HG03064 (cell line): ENCODE results near the gene CDK6.

Experiments used
- ATAC-seq: cut with Tn5 transposase; IDR thresholded peaks from one replicate; pipeline ENCODE4 v1.9.1; 2021; ENCODE audit warnings: low read depth; ENCODE audit not compliant: unreplicated experiment

Gene CDK6

DNA sequence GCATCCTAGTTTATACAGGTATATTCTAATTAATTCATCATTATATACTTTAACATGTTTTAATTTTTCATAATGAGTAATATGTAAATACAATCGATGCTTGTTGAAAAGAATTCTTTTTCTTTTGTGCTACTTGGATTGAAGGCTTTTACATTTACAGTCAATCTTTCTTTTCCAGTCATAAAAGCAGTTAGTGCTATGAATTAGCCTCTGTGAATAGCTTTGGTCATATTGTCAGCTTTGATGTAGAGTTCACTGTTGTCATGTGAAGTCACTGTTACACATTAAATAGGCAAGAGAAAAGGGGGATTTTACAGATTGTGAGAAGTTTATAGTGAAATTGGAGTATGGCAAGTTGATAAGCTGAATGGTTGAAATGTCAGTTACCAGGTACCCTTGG lies 142.9 kb downstream of the CDK6 start:
- ATAC-seq: no peak

DNA sequence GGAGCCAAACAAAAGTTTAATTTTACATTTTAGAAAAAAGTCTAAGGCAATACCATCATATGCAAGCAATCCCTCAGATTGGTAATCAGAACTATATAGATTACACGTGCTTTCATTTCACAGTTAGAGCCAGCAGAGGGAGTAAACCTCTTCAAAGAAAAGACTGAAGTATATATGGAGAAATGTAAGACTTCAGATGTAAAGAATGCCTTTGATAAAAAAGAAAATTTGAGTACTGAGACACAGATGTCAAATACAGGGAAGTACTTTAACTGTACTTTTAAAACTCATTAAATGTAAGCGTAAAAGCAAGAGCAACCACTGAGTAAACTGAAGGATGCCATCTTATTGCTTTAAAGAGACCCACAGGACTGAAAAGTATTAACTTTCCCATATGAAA lies 144.8 kb downstream of the CDK6 start:
- ATAC-seq: peak; percentile 85

DNA sequence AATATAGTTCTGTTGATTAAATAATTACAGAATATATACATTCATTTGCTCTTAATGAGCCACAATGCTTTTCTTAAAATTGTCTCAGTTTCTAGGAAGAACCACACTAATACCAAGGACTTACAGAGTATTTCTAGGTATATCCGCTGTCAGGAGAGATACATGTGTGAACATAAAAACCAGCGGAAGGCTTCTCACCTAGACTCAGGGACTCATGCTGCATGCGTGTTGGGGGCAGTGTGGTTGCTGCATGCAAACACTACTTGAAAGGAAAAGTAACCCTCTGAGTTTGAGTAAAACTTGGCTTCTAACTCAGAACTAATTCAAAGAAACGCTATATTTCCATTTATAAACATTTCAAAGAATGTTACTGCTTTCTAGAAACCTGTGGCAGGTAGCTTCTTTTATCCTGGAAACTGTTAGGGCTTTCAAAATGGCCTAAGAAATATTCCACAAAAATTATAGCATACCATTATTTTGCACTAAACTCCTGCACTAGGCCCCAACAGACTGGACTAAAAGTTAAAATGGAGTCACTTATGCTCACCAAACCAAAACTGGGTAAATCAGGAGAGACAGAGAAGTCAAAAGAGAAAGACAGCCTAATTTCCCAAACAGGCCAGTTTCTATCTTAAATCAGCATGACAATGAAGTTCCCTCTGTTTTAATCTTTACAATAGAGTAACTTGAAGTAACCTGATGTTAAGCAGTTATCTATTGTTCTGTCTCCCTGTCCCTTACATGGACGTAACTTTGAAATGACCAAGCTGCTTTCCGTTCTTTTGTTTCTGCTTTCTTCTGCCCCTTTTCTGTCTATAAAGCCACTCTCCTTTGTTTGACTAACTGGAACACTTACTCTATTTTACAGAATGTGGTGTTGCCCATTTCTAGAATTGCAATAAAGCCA lies 151.0 kb downstream of the CDK6 start:
- no peak for ATAC-seq

DNA sequence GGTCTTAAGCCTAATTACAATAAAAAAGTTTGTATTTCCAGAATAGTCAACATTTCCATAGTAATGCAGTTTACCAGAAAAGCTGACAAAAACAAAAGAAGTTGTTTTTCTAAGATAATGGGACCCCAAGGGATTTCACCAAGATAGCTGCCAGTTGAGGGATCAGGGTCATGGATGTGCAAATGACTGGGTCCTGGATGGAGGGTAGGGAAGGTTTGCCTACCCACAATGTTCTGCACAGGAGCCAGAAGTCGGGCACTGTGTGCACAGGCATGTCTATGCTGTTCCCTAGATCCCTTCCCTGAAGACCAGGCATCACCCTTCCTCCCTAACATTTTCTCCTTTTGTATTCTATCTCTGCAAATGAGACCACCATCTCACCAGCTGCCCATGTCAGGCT lies 152.1 kb downstream of the CDK6 start:
- ATAC-seq: no peak

DNA sequence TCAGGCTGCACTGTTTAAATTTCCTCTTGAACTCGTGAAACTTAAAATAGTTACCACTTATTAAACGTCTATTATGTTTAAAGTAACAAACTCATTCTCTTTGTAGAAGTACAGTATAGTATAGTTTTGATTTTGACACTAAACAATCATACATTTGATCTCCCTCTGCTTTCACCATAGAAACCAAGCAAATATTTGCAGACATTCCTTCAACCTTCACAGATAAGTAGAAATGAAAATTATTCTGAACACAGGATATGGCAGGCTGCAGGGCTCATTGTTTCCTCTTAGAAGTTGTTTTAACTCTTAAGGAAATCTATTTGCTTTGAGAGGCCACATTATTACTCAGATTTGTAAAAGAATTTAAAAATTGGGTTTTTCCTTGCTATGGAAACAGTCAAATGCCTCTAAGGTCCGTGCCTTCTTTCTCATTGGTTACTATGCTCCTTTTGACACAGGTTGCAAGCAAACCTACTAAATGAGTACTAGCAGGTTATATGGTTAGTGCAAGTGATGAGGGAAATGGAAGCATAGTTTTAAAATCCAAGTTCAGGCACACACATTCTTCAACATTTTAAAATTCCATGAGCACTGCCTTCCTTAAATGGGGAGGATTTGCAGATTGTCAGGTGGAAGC lies 153.4 kb downstream of the CDK6 start:
- ATAC-seq: no peak

DNA sequence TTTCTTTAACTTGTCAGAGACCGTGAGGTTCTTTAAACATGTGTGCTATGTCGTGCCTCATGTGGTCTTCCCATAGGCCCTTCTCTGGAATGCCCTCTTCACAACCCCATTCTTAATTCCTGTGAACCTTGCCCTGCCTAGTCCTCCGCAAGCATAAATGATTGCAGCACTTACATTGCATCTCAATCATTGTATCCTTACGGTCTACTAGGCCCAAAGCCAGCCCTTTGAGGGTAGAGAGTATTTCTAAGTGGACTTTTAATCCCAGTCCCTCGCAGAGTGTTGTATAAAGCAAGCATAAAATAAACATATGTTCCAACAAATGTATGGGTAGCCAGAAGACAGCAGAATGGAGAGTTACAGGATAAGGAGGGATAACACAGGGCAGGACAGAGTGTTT lies 154.0 kb downstream of the CDK6 start:
- no peak for ATAC-seq

DNA sequence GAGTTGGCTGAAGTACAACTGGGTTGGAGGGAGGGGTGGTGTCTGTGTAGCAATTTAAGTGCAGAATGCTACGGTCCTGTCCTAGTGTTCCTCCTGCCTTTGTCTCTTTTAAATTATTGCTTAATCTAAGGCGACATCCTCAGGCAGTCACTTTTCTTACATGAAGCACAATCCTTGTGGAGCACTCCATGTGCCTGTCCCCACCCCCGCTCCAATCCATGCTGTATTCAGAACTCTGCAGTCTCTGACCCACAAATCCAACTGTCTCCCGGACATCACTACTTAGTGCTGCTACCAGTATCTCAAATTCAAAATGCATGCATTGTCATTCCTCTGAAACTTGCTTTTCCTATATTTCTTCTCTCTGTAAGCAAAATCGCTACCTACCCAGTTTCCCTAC lies 154.7 kb downstream of the CDK6 start:
- no peak for ATAC-seq

DNA sequence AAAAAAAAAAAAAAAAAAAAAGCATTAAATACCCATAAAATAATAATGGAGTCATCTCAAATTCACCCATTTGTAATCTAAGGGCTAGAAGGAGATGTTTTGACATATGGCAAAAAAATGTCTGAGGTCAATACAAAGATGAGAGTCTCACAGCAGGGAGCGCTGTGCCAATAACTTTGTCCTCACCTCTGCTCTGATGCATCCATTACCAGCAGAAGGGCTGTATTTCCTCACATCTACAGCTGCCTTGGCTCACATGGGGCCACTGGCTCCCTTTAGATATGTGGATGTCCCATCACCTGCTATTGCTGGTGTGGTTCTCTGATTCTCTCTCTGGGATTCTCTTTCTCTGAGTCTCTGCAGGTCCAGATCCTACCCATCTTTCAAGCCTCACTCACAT lies 155.9 kb downstream of the CDK6 start:
- no peak for ATAC-seq

DNA sequence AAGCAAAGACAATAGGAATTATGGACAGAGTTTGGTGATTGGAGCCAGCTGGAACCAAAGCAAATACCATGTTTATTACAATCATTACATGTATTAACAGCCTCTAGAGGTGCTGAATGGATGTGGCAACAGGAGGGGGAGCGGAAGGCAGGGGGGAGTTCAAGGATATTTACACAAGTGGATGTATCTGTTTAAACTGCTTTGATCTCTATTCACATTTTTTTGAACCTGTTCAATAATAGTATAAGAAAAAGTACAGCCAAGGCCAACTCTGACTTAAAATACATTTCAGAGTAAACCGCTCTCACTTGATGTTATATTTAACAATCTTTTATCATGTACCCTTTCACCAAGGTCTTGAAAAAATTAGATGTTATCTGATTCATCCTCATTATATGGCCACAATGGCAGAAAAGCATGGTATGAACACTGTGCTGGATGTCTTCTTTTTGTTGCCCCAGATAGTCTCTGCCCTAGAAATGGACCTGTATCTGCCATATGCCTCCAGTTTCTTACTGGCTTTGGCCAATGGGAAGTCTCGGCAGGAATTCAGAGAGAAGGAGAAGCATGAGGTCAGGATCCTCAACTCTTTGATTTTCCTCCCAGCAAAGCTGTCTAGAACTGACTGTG lies 158.0 kb downstream of the CDK6 start:
- no peak for ATAC-seq

DNA sequence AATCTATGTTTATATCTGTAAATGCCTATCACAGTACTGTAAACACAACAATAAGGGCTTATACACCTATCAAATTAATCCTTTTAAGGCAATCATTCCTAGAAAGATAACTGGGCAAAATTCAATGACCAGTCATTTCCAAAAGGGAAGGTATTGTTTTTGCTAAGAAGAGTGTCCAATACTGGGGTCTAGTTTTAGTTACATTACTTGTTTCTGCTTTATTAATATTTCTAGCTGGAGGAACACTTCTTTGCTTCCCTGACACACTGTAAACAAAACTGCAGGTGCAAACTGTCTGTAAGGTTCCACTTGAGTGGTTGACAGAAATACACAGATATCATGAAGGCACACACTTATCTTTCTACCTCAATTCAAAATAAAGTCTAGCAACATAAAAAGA lies 162.0 kb downstream of the CDK6 start:
- ATAC-seq: peak; percentile 60

DNA sequence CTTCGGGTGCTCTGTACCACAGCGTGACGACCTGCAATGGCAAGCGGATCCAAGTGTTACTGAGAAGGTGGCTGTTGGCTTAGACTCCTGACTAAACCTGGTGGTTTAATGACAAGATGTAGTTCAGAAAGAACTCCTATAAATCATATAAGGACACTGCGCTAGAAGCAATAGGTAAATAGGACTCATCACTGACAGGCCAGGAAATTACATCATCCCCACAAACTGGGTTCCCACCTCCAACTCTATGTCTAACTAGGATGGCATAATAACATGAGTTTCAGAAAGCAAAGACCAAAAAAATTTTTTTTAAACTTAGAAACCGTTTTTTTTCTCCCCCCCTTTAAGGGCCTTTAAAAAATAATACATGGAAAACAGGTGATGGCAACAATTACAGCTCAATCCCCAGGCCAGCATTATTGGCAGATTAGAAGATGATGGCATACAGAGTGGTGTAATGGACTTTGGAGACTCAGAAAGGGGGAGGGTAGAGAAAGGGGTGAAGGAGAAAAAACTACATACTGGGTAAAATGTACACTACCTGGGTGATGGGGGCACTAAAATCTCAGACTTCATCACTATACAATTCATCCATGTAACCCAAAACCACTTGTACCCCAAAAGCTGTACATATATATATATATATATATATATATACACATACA lies 164.7 kb downstream of the CDK6 start:
- ATAC-seq: no peak

DNA sequence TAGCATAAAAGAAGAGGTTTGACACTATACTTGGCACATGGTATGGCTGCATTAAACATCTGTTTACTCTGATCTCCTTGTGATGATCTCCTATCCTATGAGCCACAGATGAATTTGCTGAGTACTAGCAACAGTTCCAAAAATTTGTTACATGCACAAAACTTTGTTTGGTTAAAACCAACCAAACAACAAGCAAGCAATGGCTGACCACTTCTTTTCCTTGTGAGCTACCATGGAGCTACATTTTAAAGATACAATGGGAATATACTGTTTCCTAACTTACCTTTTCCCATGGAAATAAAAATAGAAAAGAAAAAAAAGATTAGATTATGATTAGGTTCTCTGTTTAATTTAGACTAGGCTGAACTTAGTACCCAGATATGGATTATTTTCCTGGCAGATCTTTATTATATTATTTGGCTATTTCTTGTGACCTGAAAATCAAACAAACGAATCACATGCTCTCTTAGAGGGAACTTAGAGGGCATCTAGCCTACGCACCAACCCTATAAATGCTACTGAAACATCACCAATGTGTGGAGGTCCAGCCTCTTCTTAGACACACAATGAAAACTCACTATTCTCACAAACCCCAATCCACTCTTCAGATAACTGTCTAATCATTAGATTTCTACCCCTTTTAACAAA lies 166.0 kb downstream of the CDK6 start:
- no peak for ATAC-seq

DNA sequence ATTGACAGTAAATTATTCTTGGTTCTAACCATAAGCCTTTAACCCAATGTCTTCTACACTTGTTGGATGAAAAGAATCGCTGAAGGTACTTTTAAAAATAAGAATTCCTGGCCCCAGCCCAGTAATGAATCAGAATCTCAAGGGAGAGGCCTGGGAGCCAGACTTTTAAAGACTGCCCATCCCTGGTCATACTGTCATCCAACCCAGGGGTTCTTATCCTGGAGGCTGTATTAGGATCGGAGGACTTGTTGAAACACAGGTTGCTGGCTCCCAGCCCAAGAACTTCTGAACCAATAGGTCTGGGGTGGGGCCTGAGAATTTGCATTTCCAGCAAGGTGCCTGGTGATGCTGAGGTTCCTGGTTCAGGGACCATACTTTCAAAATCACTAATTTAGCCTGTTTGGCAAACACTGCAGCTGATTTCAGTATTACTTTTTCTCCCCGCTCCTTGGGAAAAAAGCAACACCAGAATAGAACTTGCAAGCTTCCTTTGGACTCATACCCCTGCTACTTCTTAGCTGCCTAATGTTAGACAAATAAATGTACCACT lies 166.7 kb downstream of the CDK6 start:
- ATAC-seq: no peak

DNA sequence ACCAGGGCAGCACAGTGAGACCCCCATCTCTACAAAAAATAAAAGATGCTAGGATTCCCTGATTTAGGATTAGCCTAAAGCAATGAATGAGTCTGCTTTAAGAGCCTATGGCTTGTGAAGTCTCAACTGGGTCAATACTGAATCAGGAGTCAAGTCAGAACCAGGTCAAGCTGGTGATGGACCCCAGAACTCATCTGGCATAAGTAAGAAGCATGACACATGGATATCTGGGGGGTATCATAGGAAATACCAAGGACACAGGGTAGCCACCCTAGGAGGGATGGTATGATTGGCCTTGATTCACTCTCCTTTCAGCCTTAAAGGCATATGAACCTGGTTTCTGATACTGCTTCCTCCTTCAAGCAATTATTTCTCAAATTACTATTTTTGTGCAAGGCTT lies 167.8 kb downstream of the CDK6 start:
- ATAC-seq: no peak

DNA sequence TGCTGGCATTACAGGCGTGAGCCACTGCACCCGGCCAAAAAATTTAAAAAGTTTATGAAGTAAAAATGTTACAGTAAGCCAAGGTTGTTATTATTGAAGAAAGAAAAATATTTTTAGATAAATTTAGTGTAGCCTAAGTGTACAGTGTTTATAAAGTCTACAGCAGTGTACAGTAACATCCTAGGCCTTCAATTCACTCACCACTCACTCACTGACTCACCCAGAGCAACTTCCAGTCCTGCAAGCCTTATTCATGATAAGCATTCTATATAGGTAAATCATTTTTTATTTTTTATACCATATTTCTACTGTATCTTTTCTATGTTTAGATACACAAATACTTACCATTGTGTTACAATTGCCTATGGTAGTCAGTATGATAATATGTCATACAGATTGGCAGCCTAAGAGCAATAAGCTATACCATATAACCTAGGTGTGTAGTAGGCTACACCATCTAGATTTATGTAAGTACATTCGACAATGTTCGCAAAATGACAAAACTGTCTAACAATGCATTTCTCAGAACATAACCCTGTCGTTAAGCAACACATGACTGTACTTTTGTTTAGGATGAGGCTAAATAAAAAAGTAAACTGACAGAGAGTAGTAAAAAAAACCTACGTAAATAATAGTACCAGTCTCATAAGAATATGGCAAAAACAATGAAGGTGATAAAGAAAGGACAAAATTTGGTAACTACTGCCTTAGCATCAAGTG lies 168.4 kb downstream of the CDK6 start:
- no peak for ATAC-seq

DNA sequence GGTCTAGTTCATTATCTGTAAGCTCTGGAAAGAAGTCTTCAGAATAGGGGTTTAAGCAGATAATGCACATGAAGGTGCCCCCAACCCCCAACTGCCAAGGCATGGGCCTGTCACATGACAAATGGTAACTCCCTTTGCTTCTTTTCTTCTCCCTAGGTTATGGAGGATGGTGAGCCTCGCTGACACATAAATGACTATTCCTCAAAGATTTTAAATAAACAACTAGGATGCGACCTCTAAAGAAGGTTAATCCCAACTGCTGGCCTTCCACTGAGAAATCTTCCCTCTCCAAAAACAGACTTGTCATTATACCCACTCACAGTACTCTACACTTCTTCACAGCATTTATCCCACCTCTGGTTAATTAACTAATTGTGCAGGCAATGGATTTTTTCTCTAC lies 170.4 kb downstream of the CDK6 start:
- no peak for ATAC-seq

DNA sequence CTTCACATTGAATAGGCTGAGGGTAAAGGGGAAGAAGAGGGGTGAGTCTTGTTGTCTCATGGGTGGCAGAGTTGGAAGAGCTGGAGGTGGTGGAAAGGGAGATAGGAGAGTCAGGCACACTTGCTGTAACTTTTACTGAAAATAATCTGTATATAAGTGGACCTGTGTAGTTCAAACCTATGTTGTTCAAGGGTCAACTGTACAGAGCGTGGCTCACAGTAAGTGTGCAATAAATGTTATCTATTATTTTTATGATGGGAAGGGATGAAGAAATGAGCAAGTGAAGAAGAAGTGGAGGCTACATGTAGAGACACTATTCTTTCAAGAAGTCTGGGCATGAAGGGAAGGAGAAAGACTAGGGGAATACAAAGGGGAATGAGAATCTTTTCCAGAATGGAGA lies 174.7 kb downstream of the CDK6 start:
- ATAC-seq: no peak

DNA sequence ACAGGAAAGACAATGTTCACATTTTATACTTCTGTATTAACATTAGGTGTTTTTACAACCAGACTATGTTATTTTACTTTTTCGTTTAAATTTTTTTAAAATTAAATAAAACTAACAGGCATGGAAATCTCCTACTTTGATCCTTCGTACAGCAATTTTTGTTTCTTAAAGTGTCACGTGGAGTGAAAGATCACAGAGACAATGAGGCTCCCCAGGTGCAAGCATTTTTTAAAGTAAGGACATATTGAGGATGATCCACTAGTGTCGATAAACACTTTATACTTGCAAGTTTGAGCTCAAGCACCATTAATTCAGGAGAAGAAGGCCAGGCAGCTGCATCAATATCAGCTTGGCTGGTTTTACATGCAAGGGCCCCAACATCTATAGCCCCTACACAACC lies 177.7 kb downstream of the CDK6 start:
- no peak for ATAC-seq

DNA sequence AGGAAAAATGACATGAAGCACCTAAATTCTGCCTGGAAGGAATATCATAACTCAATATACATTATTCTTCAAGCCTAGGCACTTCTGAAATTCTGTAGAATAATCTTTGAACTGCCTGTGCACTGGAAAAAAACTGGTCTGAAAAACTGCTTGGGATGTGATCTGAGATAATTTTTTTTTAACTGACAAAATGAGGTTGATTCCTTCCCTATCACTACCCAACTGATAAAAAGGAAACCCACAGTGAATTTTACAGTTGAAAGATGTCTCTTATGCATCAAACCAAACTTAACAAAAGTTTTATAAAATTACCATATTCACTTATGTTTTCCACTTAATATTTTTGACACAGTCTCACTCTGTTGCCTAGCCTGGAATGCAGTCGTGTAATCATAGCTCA lies 179.0 kb downstream of the CDK6 start:
- no peak for ATAC-seq

DNA sequence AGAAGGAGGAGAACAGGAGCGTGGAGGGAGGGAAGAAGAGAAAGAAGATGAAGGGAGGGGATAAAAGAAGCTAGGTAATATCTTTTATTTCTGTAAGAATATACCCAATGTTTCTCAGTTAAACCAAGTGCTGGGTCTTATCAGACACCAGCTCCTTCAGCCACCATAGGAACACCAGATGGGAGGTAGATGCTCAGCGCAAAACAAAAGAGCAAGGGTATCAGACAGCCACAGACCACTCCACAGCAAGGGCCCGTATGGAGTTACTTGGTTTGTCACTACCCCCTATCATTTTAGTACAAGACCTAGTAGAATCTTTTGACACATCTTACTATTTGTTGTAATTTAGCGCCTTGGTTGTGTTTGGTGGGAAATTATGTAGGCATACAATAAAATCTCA lies 180.3 kb downstream of the CDK6 start:
- ATAC-seq: no peak
